GM23338 (cell line): ENCODE results near the gene TCERG1L.

Experiments used
- EZH2 ChIP-seq: fragments of 200-600 bp; sonication (generic); IDR thresholded peaks from one replicate; pipeline ENCODE4 v1.8.0; 2017; ENCODE audit warnings: antibody characterized with exemption, mild to moderate bottlenecking, low read depth; ENCODE audit not compliant: unreplicated experiment
- EZH2phosphoT487 ChIP-seq: fragments of 200-600 bp; sonication (generic); IDR thresholded peaks from one replicate; pipeline ENCODE4 v1.8.1; 2018; ENCODE audit warnings: antibody characterized with exemption; ENCODE audit not compliant: unreplicated experiment
- JUNB ChIP-seq: IDR thresholded peaks from one replicate; pipeline ENCODE4 v1.6.1; 2016; ENCODE audit warnings: antibody characterized with exemption; ENCODE audit not compliant: unreplicated experiment
- POLR2AphosphoS5 ChIP-seq: IDR thresholded peaks from 2 replicates; pipeline ENCODE4 v1.6.1; 2016; ENCODE audit warnings: antibody characterized with exemption, low read depth
- TF ChIP-seq, protein P1 (sequence below), 2 experiments: fragments of 200-600 bp in 1 of 2; sonication (generic) in 1 of 2; conservative IDR thresholded peaks; 2 replicates each; pipeline versions ENCODE4 v1.5.1 to v1.6.1; 2016 to 2017; ENCODE audit warnings: antibody characterized with exemption in 2 of 2, low read depth in 2 of 2, mild to moderate bottlenecking in 2 of 2, moderate library complexity in 1 of 2

GRCh38 chr10:131260452-131261211 lies 50.9 kb downstream of the TCERG1L start:
- TF ChIP-seq EZH2: no peak
- TF ChIP-seq EZH2phosphoT487: no peak
- TF ChIP-seq, protein P1, sequence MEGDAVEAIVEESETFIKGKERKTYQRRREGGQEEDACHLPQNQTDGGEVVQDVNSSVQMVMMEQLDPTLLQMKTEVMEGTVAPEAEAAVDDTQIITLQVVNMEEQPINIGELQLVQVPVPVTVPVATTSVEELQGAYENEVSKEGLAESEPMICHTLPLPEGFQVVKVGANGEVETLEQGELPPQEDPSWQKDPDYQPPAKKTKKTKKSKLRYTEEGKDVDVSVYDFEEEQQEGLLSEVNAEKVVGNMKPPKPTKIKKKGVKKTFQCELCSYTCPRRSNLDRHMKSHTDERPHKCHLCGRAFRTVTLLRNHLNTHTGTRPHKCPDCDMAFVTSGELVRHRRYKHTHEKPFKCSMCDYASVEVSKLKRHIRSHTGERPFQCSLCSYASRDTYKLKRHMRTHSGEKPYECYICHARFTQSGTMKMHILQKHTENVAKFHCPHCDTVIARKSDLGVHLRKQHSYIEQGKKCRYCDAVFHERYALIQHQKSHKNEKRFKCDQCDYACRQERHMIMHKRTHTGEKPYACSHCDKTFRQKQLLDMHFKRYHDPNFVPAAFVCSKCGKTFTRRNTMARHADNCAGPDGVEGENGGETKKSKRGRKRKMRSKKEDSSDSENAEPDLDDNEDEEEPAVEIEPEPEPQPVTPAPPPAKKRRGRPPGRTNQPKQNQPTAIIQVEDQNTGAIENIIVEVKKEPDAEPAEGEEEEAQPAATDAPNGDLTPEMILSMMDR (conservative IDR thresholded peaks at IDR 0.05; ENCODE audit: low read depth in 2 of 2): no peak
- no peak for TF ChIP-seq JUNB
- TF ChIP-seq POLR2AphosphoS5: no peak
